GM12874 (cell line): ENCODE measurements around the gene GTF3C1.

Experiments
- CTCF ChIP-seq: IDR thresholded peaks from 2 replicates; pipeline ENCODE4 v1.5.1; 2011; ENCODE audit warnings: low read depth, mild to moderate bottlenecking, control low read depth, low read length, moderate library complexity; ENCODE audit not compliant: insufficient read depth

GTF3C1 gene

DNA sequence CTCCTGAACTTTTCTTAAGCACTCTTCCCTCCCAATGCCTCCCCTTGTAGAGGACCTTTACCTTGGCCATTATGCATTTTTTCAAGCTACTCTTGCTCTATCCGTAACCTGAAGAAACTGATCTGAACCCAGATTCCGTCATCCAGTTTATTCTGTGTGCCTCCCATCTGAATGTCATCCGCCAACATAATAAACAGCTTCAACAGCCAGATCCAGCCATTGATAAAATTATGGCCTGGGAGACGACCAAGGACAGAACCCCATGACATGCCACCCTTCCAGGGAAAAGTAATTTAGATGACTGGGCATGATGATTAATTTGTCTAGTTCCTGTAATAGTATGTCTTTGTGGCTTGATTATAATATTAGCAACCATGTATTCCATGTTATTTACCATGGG is 42.1 kb upstream of the GTF3C1 start:
- TF ChIP-seq CTCF: no peak

DNA sequence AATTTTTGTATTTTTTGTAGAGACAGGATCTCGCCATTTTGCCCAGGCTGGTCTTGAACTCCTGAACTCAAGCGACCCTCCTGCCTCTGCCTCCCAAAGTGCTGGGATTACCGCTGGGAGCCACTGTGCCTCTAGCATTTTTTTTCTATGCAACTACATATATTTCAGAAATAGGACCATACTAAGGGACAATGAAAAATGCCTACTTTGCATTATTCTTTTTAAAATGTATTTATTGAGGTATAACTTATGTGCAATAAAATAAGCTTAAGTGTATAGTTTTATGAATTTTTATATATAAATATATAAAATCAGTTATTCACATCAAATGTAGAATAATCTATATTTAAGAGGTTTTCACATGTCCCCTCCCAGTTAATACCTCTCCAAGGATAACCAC is 38.3 kb upstream of the GTF3C1 start:
- TF ChIP-seq CTCF: no peak

DNA sequence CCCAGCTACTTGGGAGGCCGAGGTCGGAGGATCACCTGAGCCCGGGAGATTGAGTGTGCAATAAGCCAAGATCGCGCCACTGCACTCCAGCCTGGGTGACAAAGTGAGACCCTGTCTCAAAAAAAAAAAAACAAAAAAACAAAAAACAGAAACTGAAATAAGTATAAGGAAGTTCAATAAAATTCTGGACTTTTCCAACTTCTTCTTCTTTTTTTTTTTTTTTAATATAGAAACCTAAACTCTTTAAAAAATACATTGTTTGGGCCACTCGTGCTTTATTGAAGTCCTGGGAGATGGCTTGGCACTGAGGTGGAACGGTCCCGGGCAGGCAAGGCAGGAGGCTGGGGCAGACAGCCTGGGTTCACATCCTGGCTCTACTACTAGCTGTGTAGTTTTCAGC is 37.0 kb upstream of the GTF3C1 start:
- no peak for TF ChIP-seq CTCF

DNA sequence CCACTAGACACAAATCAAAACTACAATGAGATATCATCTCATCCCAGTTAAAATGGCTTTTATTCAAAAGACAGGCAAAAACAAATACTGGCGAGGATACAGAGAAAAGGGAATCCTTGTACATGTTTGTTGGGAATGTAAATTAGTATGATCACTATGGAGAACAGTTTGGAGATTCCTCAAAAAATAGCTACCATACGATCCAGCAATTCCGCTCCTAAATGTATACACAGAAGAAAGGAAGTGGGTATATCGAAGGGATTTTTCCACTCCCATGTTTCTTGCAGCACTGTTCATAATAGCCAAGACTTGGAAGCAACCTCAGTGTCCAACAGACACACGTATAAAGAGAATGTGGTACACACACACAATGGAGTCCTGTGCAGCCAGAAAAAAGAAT is 35.5 kb upstream of the GTF3C1 start:
- no peak for TF ChIP-seq CTCF

- TF ChIP-seq CTCF: no peak
These were observed 33.9 kb upstream of the GTF3C1 start for GRCh38 chr16:27583634-27584033.

GRCh38 chr16:27582883-27583282 is 33.2 kb upstream of the GTF3C1 start:
- TF ChIP-seq CTCF: no peak

DNA sequence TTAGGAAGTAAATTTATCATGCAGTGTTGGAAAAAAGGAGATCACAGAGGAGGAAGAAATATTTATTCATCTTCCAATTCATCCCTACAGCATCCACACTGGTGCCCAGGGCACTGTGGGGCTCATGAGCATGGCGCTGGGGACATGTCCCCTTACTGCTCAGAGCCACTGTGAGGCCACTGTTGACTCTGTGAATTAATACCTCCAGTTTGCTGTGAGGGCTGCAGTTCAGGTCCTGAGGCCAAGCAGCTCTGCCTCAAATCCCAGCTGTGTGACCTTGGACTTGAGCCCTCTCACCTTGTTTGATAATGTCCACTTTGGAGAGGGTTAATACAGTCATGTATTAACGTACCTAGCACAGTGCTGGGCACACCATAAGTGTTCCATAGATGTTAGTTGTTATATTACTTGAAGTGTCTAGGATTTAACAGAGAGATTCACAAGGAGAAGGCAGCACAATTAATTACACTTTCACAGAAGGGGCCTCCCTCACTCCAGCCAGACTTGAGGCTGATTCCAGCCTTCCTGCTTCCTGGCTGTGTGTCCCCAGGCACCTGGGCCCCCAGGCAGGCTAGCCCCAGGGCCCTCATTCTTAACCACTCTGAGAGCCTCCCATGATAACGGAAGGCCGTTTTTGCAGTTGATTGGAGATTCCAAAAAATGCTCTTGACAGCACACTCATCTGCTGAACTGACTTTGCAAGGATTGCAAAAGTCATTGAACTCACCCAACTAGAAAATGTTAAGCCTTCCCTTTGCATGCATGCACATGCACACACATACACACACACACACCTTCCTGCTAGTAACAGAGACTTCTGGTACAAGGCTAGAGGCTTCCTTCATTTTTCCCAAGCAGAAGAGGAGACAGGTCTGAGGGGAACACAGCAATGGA is 29.6 kb upstream of the GTF3C1 start:
- TF ChIP-seq CTCF: no peak
